Ascending aorta (tissue), 2 donors: ENCODE results near the gene NECAB3. TPM values are rescaled to one million over a fixed set of nuclear protein-coding genes. Genes with fewer than 3 reads are reported as not detected.

Source experiments
- DNase-seq, 2 donors: peaks; one replicate each; pipeline ENCODE4 v3.0.0-alpha.2; 2019; ENCODE audit warnings: low spot score in 2 of 2
- H3K27ac ChIP-seq, 2 donors: fragments of 200-600 bp; sonication (generic); one replicate each; pipeline ENCODE4 v1.5.1; 2016 to 2017; ENCODE audit warnings: mild to moderate bottlenecking in 1 of 2
- H3K27me3 ChIP-seq: fragments of 200-600 bp; sonication (generic); one replicate; pipeline ENCODE4 v1.5.1; 2017
- H3K36me3 ChIP-seq, 2 donors: fragments of 200-600 bp; sonication (generic); one replicate each; pipeline ENCODE4 v1.5.1; 2016
- H3K4me1 ChIP-seq, 2 donors: fragments of 200-600 bp; sonication (generic); one replicate each; pipeline ENCODE4 v1.5.1; 2016 to 2017; ENCODE audit warnings: mild to moderate bottlenecking in 1 of 2
- H3K4me3 ChIP-seq, 2 donors: fragments of 200-600 bp; sonication (generic); one replicate each; pipeline ENCODE4 v1.5.1; 2016 to 2017; ENCODE audit warnings: mild to moderate bottlenecking in 1 of 2
- H3K9me3 ChIP-seq, 2 donors: fragments of 200-600 bp; sonication (generic); one replicate each; pipeline ENCODE4 v1.5.1; 2016
- intact Hi-C: fragments of 100-400 bp; cut with DNase I; formaldehyde crosslinking; loops from one replicate; pipeline ENCODE4 v1.15.1; 2023
- total RNA-seq: library from RNA; depleted of rRNA; stranded (reverse); fragments of >200 nt; gene quantifications from one replicate; pipeline ENCODE4 v1.1.0, GENCODE V29; 2016
- TF ChIP-seq, protein P1 (sequence below), 3 experiments: fragments of 200-600 bp in 2 of 3; fragments of 450-650 bp in 1 of 3; sonication (generic) in 2 of 3; IDR thresholded peaks; one replicate each; pipeline ENCODE4 v1.5.1; 2016 to 2019; ENCODE audit warnings: antibody characterized with exemption in 3 of 3, mild to moderate bottlenecking in 1 of 3, moderate library complexity in 1 of 3

Gene NECAB3
- total RNA-seq, 1 donor from 2014 or later, result 21.3 TPM

DNA sequence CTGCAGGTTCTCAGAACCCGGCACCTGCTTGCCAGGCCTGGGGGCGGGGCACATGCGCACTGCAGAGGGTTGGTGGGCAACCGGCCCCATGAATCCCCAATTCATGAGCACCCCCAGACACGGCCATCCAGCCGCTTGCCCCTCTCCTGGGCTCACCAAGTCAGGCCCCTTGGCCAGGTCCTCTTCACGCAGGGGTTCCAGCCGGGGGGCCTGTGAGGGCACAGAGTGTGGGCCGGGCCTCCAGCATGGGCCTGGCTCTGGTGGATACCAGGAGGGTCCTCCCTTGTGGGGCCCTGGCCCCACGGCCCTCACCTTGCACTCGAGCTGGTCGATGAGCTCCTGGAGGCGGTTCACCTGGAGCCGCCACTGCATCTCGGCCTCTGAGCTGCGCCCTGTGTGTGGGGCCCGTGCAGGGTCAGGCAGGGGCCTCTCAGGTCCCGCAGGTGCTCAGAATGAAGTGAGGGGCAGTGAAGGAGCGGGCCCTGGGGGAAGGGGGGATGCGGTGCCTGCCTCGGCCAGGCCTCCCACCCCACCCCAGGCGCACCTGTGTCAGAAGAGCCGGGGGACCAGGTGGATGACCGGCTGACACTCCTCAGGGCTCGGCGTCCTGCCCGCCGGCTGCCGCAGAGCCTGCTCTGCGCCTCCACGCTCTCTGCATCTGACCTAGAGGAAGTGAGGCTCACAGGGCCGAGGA, 14.7 kb downstream of the NECAB3 start:
- intact Hi-C loops, result no loop called here
- H3K27ac ChIP-seq, result no peak overlapping the region
- TF ChIP-seq, protein P1, sequence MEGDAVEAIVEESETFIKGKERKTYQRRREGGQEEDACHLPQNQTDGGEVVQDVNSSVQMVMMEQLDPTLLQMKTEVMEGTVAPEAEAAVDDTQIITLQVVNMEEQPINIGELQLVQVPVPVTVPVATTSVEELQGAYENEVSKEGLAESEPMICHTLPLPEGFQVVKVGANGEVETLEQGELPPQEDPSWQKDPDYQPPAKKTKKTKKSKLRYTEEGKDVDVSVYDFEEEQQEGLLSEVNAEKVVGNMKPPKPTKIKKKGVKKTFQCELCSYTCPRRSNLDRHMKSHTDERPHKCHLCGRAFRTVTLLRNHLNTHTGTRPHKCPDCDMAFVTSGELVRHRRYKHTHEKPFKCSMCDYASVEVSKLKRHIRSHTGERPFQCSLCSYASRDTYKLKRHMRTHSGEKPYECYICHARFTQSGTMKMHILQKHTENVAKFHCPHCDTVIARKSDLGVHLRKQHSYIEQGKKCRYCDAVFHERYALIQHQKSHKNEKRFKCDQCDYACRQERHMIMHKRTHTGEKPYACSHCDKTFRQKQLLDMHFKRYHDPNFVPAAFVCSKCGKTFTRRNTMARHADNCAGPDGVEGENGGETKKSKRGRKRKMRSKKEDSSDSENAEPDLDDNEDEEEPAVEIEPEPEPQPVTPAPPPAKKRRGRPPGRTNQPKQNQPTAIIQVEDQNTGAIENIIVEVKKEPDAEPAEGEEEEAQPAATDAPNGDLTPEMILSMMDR (IDR thresholded peaks at IDR 0.05), result no peak
- no peaks in the 10 kb centered on the region for H3K9me3 ChIP-seq
- H3K4me1 ChIP-seq, result peaks cover 5 to 9% of the 10 kb centered on the region in 2 donors
- H3K36me3 ChIP-seq, result peaks cover 33 to 36% of the 10 kb centered on the region in 2 donors
- no peak overlapping the region for H3K4me3 ChIP-seq
- peak in 1 of 2 donors; percentile 58 for DNase-seq
- H3K27me3 ChIP-seq, result no peaks in the 10 kb centered on the region

DNA sequence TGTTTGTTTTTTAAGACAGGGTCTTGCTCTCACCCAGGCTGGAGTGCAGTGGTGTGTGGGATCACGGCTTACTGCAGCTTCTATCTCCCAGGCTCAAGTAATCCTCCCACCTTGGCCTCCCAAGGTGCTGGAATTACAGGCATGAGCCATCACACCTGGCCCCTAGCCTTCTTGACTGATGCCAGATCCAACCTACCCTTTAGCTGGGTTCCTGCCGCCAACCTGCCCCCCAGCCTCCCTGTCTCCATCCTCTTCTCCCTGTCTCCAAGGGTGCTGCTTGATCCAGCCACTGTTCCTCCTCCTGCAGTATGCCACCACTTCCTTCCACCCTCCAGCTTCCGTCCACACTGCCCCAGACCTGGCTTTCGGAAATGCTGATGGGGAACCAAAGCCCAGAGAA, 15.3 kb downstream of the NECAB3 start:
- H3K4me3 ChIP-seq, result no peak overlapping the region
- no peak overlapping the region for H3K27ac ChIP-seq
- peaks cover 33 to 36% of the 10 kb centered on the region in 2 donors for H3K36me3 ChIP-seq
- intact Hi-C loops, result no loop called here
- peaks cover 3 to 5% of the 10 kb centered on the region in 2 donors for H3K4me1 ChIP-seq
- DNase-seq, result no peak
- no peaks in the 10 kb centered on the region for H3K27me3 ChIP-seq
- H3K9me3 ChIP-seq, result no peaks in the 10 kb centered on the region
- TF ChIP-seq, protein P1 (IDR thresholded peaks at IDR 0.05), result no peak

- Histone ChIP-seq H3K9me3 (no peaks in the 10 kb centered on the region), H3K4me1 (peaks cover 3 to 7% of the 10 kb centered on the region in 2 donors), H3K27ac (no peak overlapping the region), H3K36me3 (peaks cover 33 to 36% of the 10 kb centered on the region in 2 donors), H3K27me3 (no peaks in the 10 kb centered on the region), H3K4me3 (no peak overlapping the region)
- intact Hi-C loops, result no loop called here
- TF ChIP-seq, protein P1 (IDR thresholded peaks at IDR 0.05), result no peak
- no peak for DNase-seq
These were observed 15.7 kb downstream of the NECAB3 start for GRCh38 chr20:33658510-33658909.

DNA sequence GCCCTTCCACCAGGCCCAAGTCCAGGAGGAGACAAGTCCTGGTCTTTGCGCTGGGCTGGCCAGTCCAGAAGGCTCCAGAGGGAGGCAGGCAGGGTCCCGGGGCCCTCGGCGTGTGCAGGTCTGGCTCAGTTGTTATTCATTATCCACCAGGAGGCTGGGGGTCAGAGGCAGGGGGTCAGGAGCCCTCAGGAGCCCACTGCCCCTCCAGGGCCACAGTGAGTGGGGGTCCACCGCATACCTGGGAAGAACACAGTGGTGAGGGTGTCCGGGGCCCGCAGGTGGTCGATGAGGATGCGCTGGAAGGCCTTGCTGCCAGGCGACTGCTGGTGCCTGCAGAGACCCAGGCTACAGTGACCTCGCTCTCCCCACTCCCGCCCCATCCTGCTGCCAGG, 16.5 kb downstream of the NECAB3 start:
- TF ChIP-seq, protein P1 (IDR thresholded peaks at IDR 0.05), result no peak

DNA sequence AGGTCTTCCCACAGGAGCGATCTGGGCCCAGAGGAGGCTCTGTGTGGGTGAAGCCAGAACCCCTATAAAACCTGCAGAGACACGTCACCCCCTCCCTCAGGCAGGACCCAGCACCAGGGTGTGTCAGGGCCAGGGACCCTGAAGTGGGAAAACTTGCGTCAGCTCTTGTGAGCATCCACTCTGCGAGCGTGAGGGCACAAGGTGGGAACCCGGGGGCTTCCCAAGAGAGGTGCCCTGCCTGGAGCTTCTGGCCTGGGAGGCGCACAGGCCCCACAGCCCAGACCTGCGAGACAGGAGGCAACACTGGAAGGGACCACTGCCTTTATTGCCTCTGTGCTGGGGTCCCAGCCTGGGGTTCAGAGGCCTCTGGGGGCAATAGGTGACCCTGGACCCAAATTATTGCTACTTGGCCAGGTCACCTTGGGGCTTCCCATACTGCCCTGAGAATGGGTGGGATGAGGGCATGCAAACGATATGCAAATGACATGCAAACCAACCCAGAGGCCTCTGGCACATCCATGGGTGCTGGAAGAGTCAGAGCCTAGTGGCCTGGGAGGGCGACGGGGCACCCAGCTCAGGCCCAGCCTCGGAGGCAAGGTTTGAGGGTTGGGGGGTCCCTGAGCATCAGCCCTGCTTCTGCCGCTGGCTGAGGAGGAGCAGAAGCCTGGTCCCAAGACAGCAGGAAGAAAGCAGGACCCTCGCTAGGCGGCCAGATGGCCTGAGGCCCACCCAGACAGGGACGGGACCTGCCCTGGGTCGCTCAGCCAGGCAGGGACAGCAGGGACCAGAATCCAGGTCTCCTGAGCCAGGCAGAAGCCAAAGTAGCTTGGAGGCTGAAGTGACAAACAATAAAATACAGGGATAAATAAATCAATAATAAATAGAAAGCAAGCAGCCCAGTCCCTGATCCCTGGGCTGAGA, 17.2 kb downstream of the NECAB3 start:
- Histone ChIP-seq H3K27ac (no peak overlapping the region), H3K4me3 (no peak overlapping the region), H3K36me3 (peaks cover 33 to 36% of the 10 kb centered on the region in 2 donors), H3K4me1 (peaks cover 0 to 4% of the 10 kb centered on the region in 2 donors), H3K27me3 (no peaks in the 10 kb centered on the region), H3K9me3 (no peaks in the 10 kb centered on the region)
- TF ChIP-seq, protein P1 (IDR thresholded peaks at IDR 0.05), result no peak
- DNase-seq, result no peak
- intact Hi-C loops, result no loop called here

More for the DNA sequence above, 16.5 kb downstream of the NECAB3 start:
- no peak for DNase-seq
- Histone ChIP-seq H3K4me1 (peaks cover under 1 to 4% of the 10 kb centered on the region in 2 donors), H3K36me3 (peaks cover 33 to 36% of the 10 kb centered on the region in 2 donors), H3K4me3 (no peak overlapping the region), H3K27me3 (no peaks in the 10 kb centered on the region), H3K27ac (no peak overlapping the region), H3K9me3 (no peaks in the 10 kb centered on the region)
- intact Hi-C loops, result no loop called here
